IPS-15b (cell line): ENCODE measurements around the gene NHLRC1.

Experiments
- H3K27me3 ChIP-seq: one replicate; pipeline ENCODE4 v1.6.1; 2013; ENCODE audit warnings: low read length; ENCODE audit not compliant: control insufficient read depth, insufficient read depth
- H3K36me3 ChIP-seq: one replicate; pipeline ENCODE4 v1.6.1; 2013; ENCODE audit warnings: low read length; ENCODE audit not compliant: control insufficient read depth, insufficient read depth
- H3K4me1 ChIP-seq: one replicate; pipeline ENCODE4 v1.6.1; 2013; ENCODE audit warnings: mild to moderate bottlenecking, low read length; ENCODE audit not compliant: control insufficient read depth, insufficient read depth
- H3K4me3 ChIP-seq: one replicate; pipeline ENCODE4 v1.5.1; 2013; ENCODE audit warnings: low read depth, low read length
- H3K9ac ChIP-seq: one replicate; pipeline ENCODE4 v1.6.1; 2013; ENCODE audit warnings: low read depth, mild to moderate bottlenecking, low read length
- H3K9me3 ChIP-seq: one replicate; pipeline ENCODE4 v1.6.1; 2013; ENCODE audit warnings: mild to moderate bottlenecking, low read length; ENCODE audit not compliant: control insufficient read depth, insufficient read depth

The NHLRC1 gene

GRCh38 chr6:18122128-18123093 is at the start of gene NHLRC1:
TSS of gene NHLRC1 (minus strand) at chr6:18122677. CDS start at chr6:18122606, 71 bp downstream.
- peak within 1 kb of the TSS; percentile 45 for H3K4me3 ChIP-seq
- no peaks in the 10 kb centered on the region for H3K4me1 ChIP-seq
- peaks cover 9% of the 10 kb centered on the region for H3K27me3 ChIP-seq
- no peaks in the 10 kb centered on the region for H3K36me3 ChIP-seq
- H3K9me3 ChIP-seq: no peaks in the 10 kb centered on the region
- H3K9ac ChIP-seq: no peak within 1 kb of the TSS

GRCh38 chr6:18171871-18172270 is 49.4 kb upstream of the NHLRC1 start:
- Histone ChIP-seq H3K36me3 (no peaks in the 10 kb centered on the region), H3K4me3 (no peak overlapping the region), H3K9ac (no peak overlapping the region), H3K9me3 (no peaks in the 10 kb centered on the region), H3K4me1 (no peaks in the 10 kb centered on the region), H3K27me3 (no peaks in the 10 kb centered on the region)

- Histone ChIP-seq H3K36me3 (no peaks in the 10 kb centered on the region), H3K27me3 (no peaks in the 10 kb centered on the region), H3K4me3 (no peak overlapping the region), H3K4me1 (no peaks in the 10 kb centered on the region), H3K9me3 (no peaks in the 10 kb centered on the region), H3K9ac (no peak overlapping the region)
Measured at GRCh38 chr6:18168264-18168663, 45.8 kb upstream of the NHLRC1 start.

GRCh38 chr6:18166312-18167036 is 44.0 kb upstream of the NHLRC1 start:
- H3K36me3 ChIP-seq: no peaks in the 10 kb centered on the region
- no peaks in the 10 kb centered on the region for H3K27me3 ChIP-seq
- no peak overlapping the region for H3K9ac ChIP-seq
- H3K9me3 ChIP-seq: no peaks in the 10 kb centered on the region
- H3K4me1 ChIP-seq: no peaks in the 10 kb centered on the region
- H3K4me3 ChIP-seq: no peak overlapping the region

GRCh38 chr6:18165751-18166150 is 43.3 kb upstream of the NHLRC1 start:
- H3K4me3 ChIP-seq: no peak overlapping the region
- H3K36me3 ChIP-seq: no peaks in the 10 kb centered on the region
- no peak overlapping the region for H3K9ac ChIP-seq
- H3K4me1 ChIP-seq: no peaks in the 10 kb centered on the region
- no peaks in the 10 kb centered on the region for H3K27me3 ChIP-seq
- no peaks in the 10 kb centered on the region for H3K9me3 ChIP-seq

- H3K4me3 ChIP-seq: no peak overlapping the region
- H3K27me3 ChIP-seq: no peaks in the 10 kb centered on the region
- H3K9me3 ChIP-seq: no peaks in the 10 kb centered on the region
- H3K9ac ChIP-seq: no peak overlapping the region
- no peaks in the 10 kb centered on the region for H3K4me1 ChIP-seq
- H3K36me3 ChIP-seq: no peaks in the 10 kb centered on the region
Measured at GRCh38 chr6:18162401-18162800, 39.9 kb upstream of the NHLRC1 start.

- no peaks in the 10 kb centered on the region for H3K9me3 ChIP-seq
- no peak overlapping the region for H3K9ac ChIP-seq
- no peaks in the 10 kb centered on the region for H3K36me3 ChIP-seq
- H3K27me3 ChIP-seq: no peaks in the 10 kb centered on the region
- no peaks in the 10 kb centered on the region for H3K4me1 ChIP-seq
- no peak overlapping the region for H3K4me3 ChIP-seq
Measured at GRCh38 chr6:18161431-18161830, 39.0 kb upstream of the NHLRC1 start.

GRCh38 chr6:18160911-18161310 is 38.4 kb upstream of the NHLRC1 start:
- Histone ChIP-seq H3K9me3 (no peaks in the 10 kb centered on the region), H3K9ac (no peak overlapping the region), H3K4me1 (peaks cover 2% of the 10 kb centered on the region), H3K36me3 (no peaks in the 10 kb centered on the region), H3K27me3 (no peaks in the 10 kb centered on the region), H3K4me3 (no peak overlapping the region)

GRCh38 chr6:18155864-18156421 is 33.5 kb upstream of the NHLRC1 start:
- H3K9ac ChIP-seq: peak overlapping the region; percentile 12
- no peaks in the 10 kb centered on the region for H3K9me3 ChIP-seq
- H3K4me3 ChIP-seq: peak overlapping the region; percentile 84
- peaks cover 14% of the 10 kb centered on the region for H3K4me1 ChIP-seq
- no peaks in the 10 kb centered on the region for H3K27me3 ChIP-seq
- no peaks in the 10 kb centered on the region for H3K36me3 ChIP-seq

GRCh38 chr6:18155150-18155863 is 32.8 kb upstream of the NHLRC1 start, which contains the start of gene KDM1B:
TSS of gene KDM1B (plus strand) at chr6:18155422. CDS start at chr6:18159896, 4,474 bp downstream.
- no peaks in the 10 kb centered on the region for H3K9me3 ChIP-seq
- H3K27me3 ChIP-seq: no peaks in the 10 kb centered on the region
- peak within 1 kb of the TSS; percentile 84 for H3K4me3 ChIP-seq
- H3K4me1 ChIP-seq: peaks cover 14% of the 10 kb centered on the region
- peak within 1 kb of the TSS; percentile 81 for H3K9ac ChIP-seq
- H3K36me3 ChIP-seq: no peaks in the 10 kb centered on the region

- H3K36me3 ChIP-seq: no peaks in the 10 kb centered on the region
- peaks cover 14% of the 10 kb centered on the region for H3K4me1 ChIP-seq
- H3K4me3 ChIP-seq: peak within 1 kb of the TSS; percentile 84
- H3K9ac ChIP-seq: peak within 1 kb of the TSS; percentile 81
- H3K9me3 ChIP-seq: no peaks in the 10 kb centered on the region
- no peaks in the 10 kb centered on the region for H3K27me3 ChIP-seq
Measured at GRCh38 chr6:18154507-18155149, 32.2 kb upstream of the NHLRC1 start, which contains the start of gene TPMT. TSS of gene TPMT (minus strand) at chr6:18155077. CDS start at chr6:18149127, 5,950 bp downstream.
